ENCODE measurements around the gene APLF.
A peak's percentile ranks its signal among the peaks of the same experiment; 100 is the strongest.

Gene APLF

GRCh38 chr2:68454719-68455118 lies 12.7 kb upstream of the APLF start:
- TF ChIP-seq CTCF (conservative IDR thresholded peaks at IDR 0.05; ENCODE audit: low read depth, low read length), result no peak
- H4K20me1 ChIP-seq (ENCODE audit: insufficient read depth), result no peaks in the 10 kb centered on the region
- H2AFZ ChIP-seq (ENCODE audit: low read depth), result no peak overlapping the region

GRCh38 chr2:68456198-68456597 lies 11.2 kb upstream of the APLF start:
- no peak overlapping the region for H2AFZ ChIP-seq (ENCODE audit: low read depth)
- no peaks in the 10 kb centered on the region for H3K27me3 ChIP-seq (ENCODE audit: insufficient read depth, low read depth)
- H3K36me3 ChIP-seq (ENCODE audit: insufficient read depth), result no peaks in the 10 kb centered on the region
- no peak overlapping the region for H3K27ac ChIP-seq
- H3K4me3 ChIP-seq (IDR thresholded peaks at IDR 0.05; ENCODE audit: insufficient read depth, low read depth, low read length), result no peak overlapping the region
- no peaks in the 10 kb centered on the region for H3K4me1 ChIP-seq (ENCODE audit: low read depth, poor library complexity, severe bottlenecking)
- TF ChIP-seq CTCF (conservative IDR thresholded peaks at IDR 0.05; ENCODE audit: low read depth, low read length), result no peak
- H3K4me2 ChIP-seq, result no peak overlapping the region
- no peaks in the 10 kb centered on the region for H4K20me1 ChIP-seq (ENCODE audit: insufficient read depth)
- H3K9ac ChIP-seq, result no peak overlapping the region
- H3K79me2 ChIP-seq (ENCODE audit: insufficient read depth, low read depth), result no peaks in the 10 kb centered on the region

More at GRCh38 chr2:68454719-68455118, 12.7 kb upstream of the APLF start:
- H3K36me3 ChIP-seq (ENCODE audit: insufficient read depth), result no peaks in the 10 kb centered on the region
- no peak overlapping the region for H3K9ac ChIP-seq
- H3K4me2 ChIP-seq, result no peak overlapping the region
- no peak overlapping the region for H3K27ac ChIP-seq
- no peaks in the 10 kb centered on the region for H3K4me1 ChIP-seq (ENCODE audit: low read depth, poor library complexity, severe bottlenecking)
- no peaks in the 10 kb centered on the region for H3K27me3 ChIP-seq (ENCODE audit: insufficient read depth, low read depth)
- H3K79me2 ChIP-seq (ENCODE audit: insufficient read depth, low read depth), result no peaks in the 10 kb centered on the region
- no peak overlapping the region for H3K4me3 ChIP-seq (IDR thresholded peaks at IDR 0.05; ENCODE audit: insufficient read depth, low read depth, low read length)

- H3K9ac ChIP-seq, result no peak overlapping the region
- no peak for TF ChIP-seq CTCF (conservative IDR thresholded peaks at IDR 0.05; ENCODE audit: low read depth, low read length)
- no peaks in the 10 kb centered on the region for H3K36me3 ChIP-seq (ENCODE audit: insufficient read depth)
- no peak overlapping the region for H3K4me2 ChIP-seq
- peaks cover 11% of the 10 kb centered on the region for H3K4me1 ChIP-seq (ENCODE audit: low read depth, poor library complexity, severe bottlenecking)
- H2AFZ ChIP-seq (ENCODE audit: low read depth), result no peak overlapping the region
- H3K4me3 ChIP-seq (IDR thresholded peaks at IDR 0.05; ENCODE audit: insufficient read depth, low read depth, low read length), result no peak overlapping the region
- H3K27me3 ChIP-seq (ENCODE audit: insufficient read depth, low read depth), result no peaks in the 10 kb centered on the region
- no peaks in the 10 kb centered on the region for H4K20me1 ChIP-seq (ENCODE audit: insufficient read depth)
- no peak overlapping the region for H3K27ac ChIP-seq
- no peaks in the 10 kb centered on the region for H3K79me2 ChIP-seq (ENCODE audit: insufficient read depth, low read depth)
These were observed 8.4 kb upstream of the APLF start for GRCh38 chr2:68458981-68459380.

GRCh38 chr2:68463287-68463877 lies 4.0 kb upstream of the APLF start:
- 0 out of 2 replicates have a peak, but pooled peaks cover 2% of the 10 kb centered on the region for H3K79me2 ChIP-seq (ENCODE audit: insufficient read depth, low read depth)
- no peak overlapping the region for H3K4me3 ChIP-seq (IDR thresholded peaks at IDR 0.05; ENCODE audit: insufficient read depth, low read depth, low read length)
- no peak overlapping the region; the same call in 1 of the 2 replicates for H3K4me2 ChIP-seq
- H3K27me3 ChIP-seq (ENCODE audit: insufficient read depth, low read depth), result no peaks in the 10 kb centered on the region
- H3K27ac ChIP-seq, result no peak overlapping the region
- TF ChIP-seq CTCF (conservative IDR thresholded peaks at IDR 0.05; ENCODE audit: low read depth, low read length), result peak; percentile 76
- no peak overlapping the region for H2AFZ ChIP-seq (ENCODE audit: low read depth)
- H3K9ac ChIP-seq, result no peak overlapping the region
- H4K20me1 ChIP-seq (ENCODE audit: insufficient read depth), result no peaks in the 10 kb centered on the region
- H3K36me3 ChIP-seq (ENCODE audit: insufficient read depth), result no peaks in the 10 kb centered on the region
- peaks cover 38% of the 10 kb centered on the region for H3K4me1 ChIP-seq (ENCODE audit: low read depth, poor library complexity, severe bottlenecking)

All from KMS-11 (cell line).